HepG2 (cell line): ENCODE data around the gene ZDHHC7. TPM values are rescaled to one million over a fixed set of nuclear protein-coding genes. Genes with fewer than 3 reads are reported as not detected.

Experiments
- ATF3 ChIP-seq: sonication (generic); formaldehyde crosslinking; IDR thresholded peaks from 2 replicates; pipeline ENCODE4 v1.4.0; 2020; ENCODE audit warnings: missing genetic modification reagents
- CBX1 ChIP-seq: IDR thresholded peaks from one replicate; pipeline ENCODE4 v1.6.1; 2016; ENCODE audit warnings: antibody characterized with exemption, low read depth
- CEBPG ChIP-seq: IDR thresholded peaks from 2 replicates; pipeline ENCODE4 v1.6.1; 2016
- EP300 ChIP-seq, 3 experiments: sonication (generic) in 1 of 3; formaldehyde crosslinking in 1 of 3; IDR thresholded peaks; 2 replicates each; pipeline versions ENCODE4 v1.5.1 to v1.6.1; 2011 to 2020; ENCODE audit warnings: low read depth in 2 of 3, low read length in 2 of 3, borderline replicate concordance in 1 of 3, improper control_type of control experiment in 1 of 3, mild to moderate bottlenecking in 1 of 3, missing genetic modification reagents in 1 of 3, moderate library complexity in 1 of 3
- GRHL1 ChIP-seq: sonication (generic); formaldehyde crosslinking; conservative IDR thresholded peaks from 2 replicates; pipeline ENCODE4 v1.8.0; 2022; ENCODE audit warnings: missing genetic modification reagents
- HCFC1 ChIP-seq: fragments of 150-350 bp; IDR thresholded peaks from 2 replicates; pipeline ENCODE4 v1.6.1; 2014; ENCODE audit warnings: low read depth, low read length
- IKZF4 ChIP-seq: sonication (generic); formaldehyde crosslinking; IDR thresholded peaks from 2 replicates; pipeline ENCODE4 v1.5.1; 2020; ENCODE audit warnings: borderline replicate concordance, mild to moderate bottlenecking, low read depth, missing genetic modification reagents; ENCODE audit errors: not compliant biosample characterization
- ISX ChIP-seq: sonication (generic); formaldehyde crosslinking; conservative IDR thresholded peaks from 2 replicates; pipeline ENCODE4 v1.5.0; 2020; ENCODE audit warnings: missing genetic modification reagents
- MBNL3 ChIP-seq: fragments of 250-450 bp; sonication (Bioruptor Pico); conservative IDR thresholded peaks from 2 replicates; pipeline ENCODE4 v1.8.0; 2022; ENCODE audit warnings: mild to moderate bottlenecking, inconsistent platforms
- NONO ChIP-seq, 2 experiments: fragments of 450-650 bp in 1 of 2; sonication (generic) in 1 of 2; formaldehyde crosslinking in 1 of 2; IDR thresholded peaks in 1 of 2; conservative IDR thresholded peaks in 1 of 2; 2 replicates each; pipeline versions ENCODE4 v1.6.1 to v1.8.0; 2017 to 2022; ENCODE audit warnings: mild to moderate bottlenecking in 1 of 2, missing genetic modification reagents in 1 of 2, moderate library complexity in 1 of 2
- RAD21 ChIP-seq: fragments of 450-650 bp; formaldehyde crosslinking; IDR thresholded peaks from 2 replicates; pipeline ENCODE4 v1.5.0; 2020; ENCODE audit warnings: mild to moderate bottlenecking
- SAP130 ChIP-seq: IDR thresholded peaks from 2 replicates; pipeline ENCODE4 v1.6.1; 2016; ENCODE audit warnings: low read depth
- SMC3 ChIP-seq: IDR thresholded peaks from 2 replicates; pipeline ENCODE4 v1.6.1; 2011; ENCODE audit warnings: low read length, improper control_type of control experiment
- SMYD3 ChIP-seq: sonication (generic); formaldehyde crosslinking; IDR thresholded peaks from 2 replicates; pipeline ENCODE4 v1.8.1; 2023; ENCODE audit warnings: mild to moderate bottlenecking, missing genetic modification reagents
- SRY ChIP-seq: sonication (generic); formaldehyde crosslinking; IDR thresholded peaks from 2 replicates; pipeline ENCODE4 v1.8.0; 2022; ENCODE audit warnings: mild to moderate bottlenecking, missing genetic modification reagents
- TAF15 ChIP-seq: fragments of 200-400 bp; formaldehyde crosslinking; IDR thresholded peaks from one replicate; pipeline ENCODE4 v1.6.1; 2018; ENCODE audit warnings: mild to moderate bottlenecking, low read depth, low read length; ENCODE audit not compliant: poor library complexity, severe bottlenecking
- TRIM22 ChIP-seq: fragments of 450-650 bp; IDR thresholded peaks from 2 replicates; pipeline ENCODE4 v1.6.1; 2017
- USF2 ChIP-seq, 2 experiments: sonication (generic) in 1 of 2; formaldehyde crosslinking in 1 of 2; IDR thresholded peaks; 2 replicates each; pipeline versions ENCODE4 v1.5.1 to v1.6.1; 2011 to 2020; ENCODE audit warnings: borderline replicate concordance in 1 of 2, low read depth in 1 of 2, low read length in 1 of 2, mild to moderate bottlenecking in 1 of 2, missing genetic modification reagents in 1 of 2, moderate library complexity in 1 of 2
- ZBTB21 ChIP-seq: sonication (generic); formaldehyde crosslinking; IDR thresholded peaks from 2 replicates; pipeline ENCODE4 v1.4.0; 2020; ENCODE audit warnings: missing genetic modification reagents
- ZNF329 ChIP-seq: sonication (generic); formaldehyde crosslinking; IDR thresholded peaks from 2 replicates; pipeline ENCODE4 v1.9.0; 2021; ENCODE audit warnings: low read depth, mild to moderate bottlenecking, missing genetic modification reagents
- ZNF343 ChIP-seq: sonication (generic); formaldehyde crosslinking; IDR thresholded peaks from 2 replicates; pipeline ENCODE4 v1.4.0; 2020; ENCODE audit warnings: mild to moderate bottlenecking, missing genetic modification reagents
- ZSCAN21 ChIP-seq: sonication (generic); formaldehyde crosslinking; IDR thresholded peaks from 2 replicates; pipeline ENCODE4 v1.8.0; 2022; ENCODE audit warnings: mild to moderate bottlenecking, missing genetic modification reagents, moderate library complexity, borderline replicate concordance
- polyA plus RNA-seq, 8 experiments: library from polyadenylated mRNA; depleted of rRNA in 3 of 8; stranded (reverse) in 7 of 8; unstranded in 1 of 8; fragments of >200 nt; fragmentation: Illumina TruSeq in 4 of 8; extraction: Trizol in 4 of 8; gene quantifications; 2 replicates each; pipeline versions ENCODE4 v1.2.1 to v1.2.3, GENCODE V29; 2011 to 2016; ENCODE audit warnings: low read depth in 4 of 8, missing spikeins in 1 of 8, mixed read lengths in 1 of 8; ENCODE audit not compliant: insufficient read depth in 1 of 8
- total RNA-seq, 5 experiments: library from RNA; depleted of rRNA; stranded (reverse); fragments of >200 nt; fragmentation: Illumina TruSeq; extraction: Trizol; gene quantifications; 2 replicates each; pipeline ENCODE4 v1.2.3, GENCODE V29; 2016; ENCODE audit warnings: low read depth in 1 of 5

Gene ZDHHC7
- total and polyA plus RNA-seq, 2 of the 13 experiments (the other 11 are each of a cell fraction or from before 2014, with no cell fraction given): 46.8 to 67.6 TPM

GRCh38 chr16:84976644-84977400, 34.5 kb downstream of the ZDHHC7 start (continued):
- TF ChIP-seq ZSCAN21 (CRISPR knock-in tag): peak; percentile 33; the same call in 1 of the 2 replicates
- TF ChIP-seq ZBTB21 (CRISPR knock-in tag): peak; percentile 49; the same call in 1 of the 2 replicates
- no peak for TF ChIP-seq ATF3 (CRISPR knock-in tag)
- peak; percentile 18; the same call in 1 of the 2 replicates for TF ChIP-seq RAD21
- TF ChIP-seq ZNF329 (CRISPR knock-in tag): peak; percentile 69; the same call in 1 of the 2 replicates
- no peak for TF ChIP-seq NONO (IDR thresholded peaks at IDR 0.05)
- TF ChIP-seq NONO (CRISPR knock-in tag; conservative IDR thresholded peaks at IDR 0.05): peak; percentile 65
- TF ChIP-seq IKZF4 (CRISPR knock-in tag): no peak
- no peak for TF ChIP-seq USF2 (IDR thresholded peaks at IDR 0.05; ENCODE audit: low read depth, low read length)
- no peak for TF ChIP-seq USF2 (CRISPR knock-in tag; IDR thresholded peaks at IDR 0.05; ENCODE audit: borderline replicate concordance)
- TF ChIP-seq SMC3: no peak; the same call in 1 of the 2 replicates
- TF ChIP-seq TRIM22: no peak
- no peak for TF ChIP-seq CBX1
- TF ChIP-seq SRY (CRISPR knock-in tag): no peak
- TF ChIP-seq ISX (CRISPR knock-in tag): no peak
- peak; percentile 88 for TF ChIP-seq SAP130 (CRISPR knock-in tag)
- peak; percentile 3; the same call in 1 of the 2 replicates for TF ChIP-seq SMYD3 (CRISPR knock-in tag)
- no peak for TF ChIP-seq ZNF343 (CRISPR knock-in tag)
- peak; percentile 25 for TF ChIP-seq CEBPG (CRISPR knock-in tag)
- TF ChIP-seq EP300 (IDR thresholded peaks at IDR 0.05; ENCODE audit: low read depth in 2 of 2, low read length in 2 of 2): peak in 1 of 2 experiments; percentile 49; a peak in 2 of 4 replicates
- TF ChIP-seq EP300 (CRISPR knock-in tag; IDR thresholded peaks at IDR 0.05; ENCODE audit: borderline replicate concordance): peak; percentile 28; the same call in 1 of the 2 replicates
- TF ChIP-seq TAF15: no peak
- TF ChIP-seq HCFC1: no peak
- TF ChIP-seq GRHL1 (CRISPR knock-in tag): no peak
- no peak for TF ChIP-seq MBNL3 (CRISPR knock-in tag)
